AG10803 (cell line): ENCODE measurements around the gene OR1G1.
"Not testable (repeated sequence)": the region's sequence is repeated elsewhere in the genome, so short reads cannot be mapped to it uniquely, and the experiment has no call there.

Experiments
- DNase-seq: peaks from one replicate; pipeline ENCODE4 v3.0.0; 2010; ENCODE audit warnings: low read depth
- H3K4me3 ChIP-seq: 2 replicates; pipeline ENCODE4 v1.5.1; 2011; ENCODE audit warnings: mild to moderate bottlenecking, low read length, control low read depth
- CTCF ChIP-seq: conservative IDR thresholded peaks from 2 replicates; pipeline ENCODE4 v1.5.1; 2011; ENCODE audit warnings: mild to moderate bottlenecking, low read length, control low read depth, inconsistent platforms

OR1G1 gene

GRCh38 chr17:3127451-3127850 is at the start of gene OR1G1:
TSS of gene OR1G1 (minus strand) at chr17:3127551. CDS start at chr17:3127551, 0 bp downstream.
- H3K4me3 ChIP-seq, result no peak within 1 kb of the TSS
- TF ChIP-seq CTCF, result no peak

GRCh38 chr17:3167574-3167973 is 40.2 kb upstream of the OR1G1 start:
- no peak overlapping the region for H3K4me3 ChIP-seq
- TF ChIP-seq CTCF, result no peak
- no peak for DNase-seq

More at GRCh38 chr17:3127451-3127850, at the start of gene OR1G1:
- no peak for DNase-seq

GRCh38 chr17:3157218-3157617 is 29.9 kb upstream of the OR1G1 start:
- DNase-seq, result no peak
- no peak overlapping the region for H3K4me3 ChIP-seq
- no peak for TF ChIP-seq CTCF

GRCh38 chr17:3137494-3137893 is 10.1 kb upstream of the OR1G1 start:
- not testable (repeated sequence) for DNase-seq

GRCh38 chr17:3104322-3104721 is 23.0 kb downstream of the OR1G1 start, which contains the start of gene OR1D2:
TSS of gene OR1D2 (minus strand) at chr17:3104422. CDS start at chr17:3092996, 11,426 bp downstream.
- TF ChIP-seq CTCF, result no peak
- no peak for DNase-seq
- H3K4me3 ChIP-seq, result no peak within 1 kb of the TSS

More at GRCh38 chr17:3137494-3137893, 10.1 kb upstream of the OR1G1 start:
- H3K4me3 ChIP-seq, result not testable (repeated sequence)
